H9 (cell line): Measurements from ENCODE around the gene VIPR2. TPM values are rescaled to one million over a fixed set of nuclear protein-coding genes. Genes with fewer than 3 reads are reported as not detected.

Experiments used
- DNase-seq: peaks from one replicate; pipeline ENCODE4 v3.0.0-alpha.2; 2017
- H2AFZ ChIP-seq: one replicate; pipeline ENCODE4 v1.6.1; 2013; ENCODE audit warnings: mild to moderate bottlenecking, low read length, control low read depth, moderate library complexity
- H2AK5ac ChIP-seq: 2 replicates; pipeline ENCODE4 v1.6.1; 2013; ENCODE audit warnings: low read length, control low read depth, mixed read lengths; ENCODE audit not compliant: insufficient read length
- H2BK120ac ChIP-seq: one replicate; pipeline ENCODE4 v1.6.1; 2013; ENCODE audit warnings: low read depth, mild to moderate bottlenecking, low read length, control low read depth, inconsistent platforms; ENCODE audit not compliant: poor library complexity, severe bottlenecking
- H2BK12ac ChIP-seq: 2 replicates; pipeline ENCODE4 v1.6.1; 2013; ENCODE audit warnings: low read length, control low read depth, mixed read lengths, low read depth; ENCODE audit not compliant: insufficient read length
- H2BK15ac ChIP-seq: 2 replicates; pipeline ENCODE4 v1.6.1; 2013; ENCODE audit warnings: low read depth, low read length, control low read depth
- H2BK20ac ChIP-seq: one replicate; pipeline ENCODE4 v1.6.1; 2013; ENCODE audit warnings: low read depth, mild to moderate bottlenecking, low read length, control low read depth, inconsistent platforms; ENCODE audit not compliant: poor library complexity, severe bottlenecking
- H2BK5ac ChIP-seq: 2 replicates; pipeline ENCODE4 v1.6.1; 2013; ENCODE audit warnings: low read length, control low read depth, mixed read lengths; ENCODE audit not compliant: insufficient read length
- H3K14ac ChIP-seq: 2 replicates; pipeline ENCODE4 v1.6.1; 2013; ENCODE audit warnings: low read length, control low read depth; ENCODE audit not compliant: insufficient read depth
- H3K18ac ChIP-seq: 2 replicates; pipeline ENCODE4 v1.6.1; 2013; ENCODE audit warnings: low read depth, mild to moderate bottlenecking, mixed read lengths, low read length, control low read depth; ENCODE audit not compliant: insufficient read length
- H3K23ac ChIP-seq: 2 replicates; pipeline ENCODE4 v1.6.1; 2013; ENCODE audit warnings: low read length, control low read depth, mixed read lengths, low read depth; ENCODE audit not compliant: insufficient read length
- H3K23me2 ChIP-seq: 2 replicates; pipeline ENCODE4 v1.6.1; 2013; ENCODE audit warnings: low read depth, mild to moderate bottlenecking, mixed read lengths, low read length, control low read depth; ENCODE audit not compliant: insufficient read length, poor library complexity, severe bottlenecking
- H3K27ac ChIP-seq: 2 replicates; pipeline ENCODE4 v1.5.1; 2013; ENCODE audit warnings: low read length, control low read depth, mixed read lengths, low read depth; ENCODE audit not compliant: insufficient read length
- H3K27me3 ChIP-seq: 2 replicates; pipeline ENCODE4 v1.6.1; 2013; ENCODE audit warnings: low read length, control low read depth, inconsistent platforms; ENCODE audit not compliant: insufficient read depth
- H3K4ac ChIP-seq: 2 replicates; pipeline ENCODE4 v1.6.1; 2013; ENCODE audit warnings: low read depth, mild to moderate bottlenecking, control low read depth, inconsistent platforms, low read length, moderate library complexity
- H3K4me1 ChIP-seq: 2 replicates; pipeline ENCODE4 v1.6.1; 2013; ENCODE audit warnings: low read length, control low read depth, inconsistent platforms; ENCODE audit not compliant: insufficient read depth
- H3K4me2 ChIP-seq: 2 replicates; pipeline ENCODE4 v1.6.1; 2013; ENCODE audit warnings: low read length, control low read depth, mixed read lengths; ENCODE audit not compliant: insufficient read length, insufficient read depth
- H3K56ac ChIP-seq: 2 replicates; pipeline ENCODE4 v1.6.1; 2013; ENCODE audit warnings: low read depth, mild to moderate bottlenecking, mixed read lengths, low read length, control low read depth; ENCODE audit not compliant: insufficient read length
- H3K79me1 ChIP-seq: 2 replicates; pipeline ENCODE4 v1.6.1; 2013; ENCODE audit warnings: low read depth, mild to moderate bottlenecking, moderate library complexity, low read length, control low read depth, inconsistent platforms; ENCODE audit not compliant: insufficient read depth, poor library complexity, severe bottlenecking
- H3K79me2 ChIP-seq: 2 replicates; pipeline ENCODE4 v1.6.1; 2013; ENCODE audit warnings: low read length, control low read depth, inconsistent platforms; ENCODE audit not compliant: insufficient read depth
- H3K9ac ChIP-seq: 2 replicates; pipeline ENCODE4 v1.6.1; 2013; ENCODE audit warnings: low read length, control low read depth, mixed read lengths; ENCODE audit not compliant: insufficient read length; ENCODE audit errors: extremely low read depth
- H3K9me3 ChIP-seq: one replicate; pipeline ENCODE4 v1.6.1; 2013; ENCODE audit warnings: low read depth, low read length, inconsistent platforms; ENCODE audit not compliant: control insufficient read depth
- H3T11ph ChIP-seq: one replicate; pipeline ENCODE4 v1.6.1; 2013; ENCODE audit warnings: mild to moderate bottlenecking, low read length, control low read depth, inconsistent platforms
- H4K20me1 ChIP-seq: one replicate; pipeline ENCODE4 v1.6.1; 2013; ENCODE audit not compliant: control insufficient read depth, insufficient read length, insufficient read depth
- H4K5ac ChIP-seq: 2 replicates; pipeline ENCODE4 v1.6.1; 2013; ENCODE audit warnings: low read depth, mild to moderate bottlenecking, mixed read lengths, low read length, control low read depth; ENCODE audit not compliant: insufficient read length
- H4K8ac ChIP-seq: replicated peaks from 2 replicates; pipeline ENCODE4 v1.6.1; 2013; ENCODE audit warnings: low read length, control low read depth, mixed read lengths, low read depth; ENCODE audit not compliant: insufficient read length
- H4K91ac ChIP-seq: 2 replicates; pipeline ENCODE4 v1.6.1; 2013; ENCODE audit warnings: low read depth, mild to moderate bottlenecking, moderate library complexity, mixed read lengths, low read length, control low read depth; ENCODE audit not compliant: insufficient read length
- H3K27ac Mint-ChIP-seq, 3 experiments: 2 replicates in 2 of 3; 3 replicates in 1 of 3; pipeline ENCODE4 v1.8.0; 2020 to 2021; ENCODE audit warnings: mixed read lengths in 3 of 3, mild to moderate bottlenecking in 1 of 3, moderate library complexity in 1 of 3
- H3K27me3 Mint-ChIP-seq: 2 replicates; pipeline ENCODE4 v1.8.0; 2021; ENCODE audit warnings: low read depth, mild to moderate bottlenecking, moderate library complexity, mixed read lengths
- H3K36me3 Mint-ChIP-seq, 3 experiments: 2 replicates in 2 of 3; 3 replicates in 1 of 3; pipeline ENCODE4 v1.8.0; 2020 to 2021; ENCODE audit warnings: low read depth in 3 of 3, mixed read lengths in 3 of 3; ENCODE audit not compliant: insufficient read depth in 1 of 3
- H3K4me1 Mint-ChIP-seq, 2 experiments: 2 replicates each; pipeline ENCODE4 v1.8.0; 2020; ENCODE audit warnings: mixed read lengths in 2 of 2
- H3K4me3 Mint-ChIP-seq, 2 experiments: 2 replicates in 1 of 2; 3 replicates in 1 of 2; pipeline ENCODE4 v1.8.0; 2020 to 2021; ENCODE audit warnings: mild to moderate bottlenecking in 2 of 2, mixed read lengths in 2 of 2, moderate library complexity in 1 of 2
- H3K9me3 Mint-ChIP-seq, 2 experiments: 2 replicates in 1 of 2; 3 replicates in 1 of 2; pipeline ENCODE4 v1.8.0; 2020; ENCODE audit warnings: mild to moderate bottlenecking in 2 of 2, mixed read lengths in 2 of 2, moderate library complexity in 1 of 2
- WGBS: extraction: QIAGEN DNeasy Blood & Tissue Kit; methylation state at CpG from one replicate; pipeline ENCODE4 v1.1.7; 2013; ENCODE audit warnings: missing lambda C conversion rate, low lambda C conversion rate, mixed read lengths; ENCODE audit not compliant: insufficient read length; ENCODE audit errors: extremely low coverage; 5-methylcytosine and 5-hydroxymethylcytosine counted together
- total RNA-seq: library from RNA; stranded (reverse); gene quantifications from 2 replicates; pipeline ENCODE4 v1.2.1, GENCODE V29; 2021
- TF ChIP-seq, protein P1 (sequence below): fragments of 200-600 bp; sonication (generic); conservative IDR thresholded peaks from 3 replicates; pipeline ENCODE4 v1.8.0; 2021; ENCODE audit warnings: antibody characterized with exemption, mild to moderate bottlenecking

The VIPR2 gene
- total RNA-seq, 1 experiment from 2014 or later, result 1.6 TPM

DNA sequence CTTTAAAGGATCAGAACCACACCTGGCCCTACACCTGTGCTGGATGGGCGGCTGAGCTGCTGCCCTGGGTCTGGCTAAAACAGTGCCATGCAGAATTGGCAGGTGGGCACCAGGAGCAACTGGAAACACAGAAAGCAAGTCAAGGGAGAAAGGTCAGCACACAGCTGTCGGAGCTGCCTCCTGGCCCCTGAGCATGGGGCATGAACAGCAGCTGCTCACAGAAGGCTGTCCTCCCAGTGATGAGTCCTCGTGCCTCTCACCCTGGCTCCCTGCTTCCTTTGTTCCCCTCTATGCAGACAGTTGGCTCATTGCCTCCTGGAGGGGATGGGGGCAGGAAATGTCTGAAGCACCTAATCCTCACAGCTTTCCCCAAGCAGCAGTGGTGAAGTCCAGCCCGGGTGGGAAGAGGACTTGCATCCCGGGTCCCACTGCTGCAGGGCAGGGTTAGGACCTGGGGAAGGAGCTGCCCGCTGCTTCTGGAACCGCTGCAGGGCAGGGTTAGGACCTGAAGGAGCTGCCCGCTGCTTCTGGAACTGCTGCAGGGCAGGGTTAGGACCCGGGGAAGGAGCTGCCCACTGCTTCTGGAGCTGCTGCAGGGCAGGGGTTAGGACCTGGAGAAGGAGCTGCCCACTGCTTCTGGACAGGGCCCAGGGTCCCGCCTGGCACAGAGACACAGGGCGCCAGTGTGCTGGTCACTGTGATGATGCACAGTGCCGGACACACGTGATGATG lies 37.3 kb downstream of the VIPR2 start:
- no peaks in the 10 kb centered on the region for H3K23me2 ChIP-seq
- WGBS, result no CpG with 5 or more reads among the region's 13 CpGs
- no peak overlapping the region for H3T11ph ChIP-seq

More for the DNA sequence above, 37.3 kb downstream of the VIPR2 start:
- H2BK20ac ChIP-seq, result no peak overlapping the region
- no peak overlapping the region for H3K4ac ChIP-seq
- H4K8ac ChIP-seq, result no peak overlapping the region
- no peak overlapping the region for H3K14ac ChIP-seq
- Mint-ChIP-seq H3K4me3 (no peak overlapping the region), H3K27ac (no peak overlapping the region), H3K36me3 (peaks cover 0 to 1% (median 1%) of the 10 kb centered on the region in 3 experiments; a peak in 6 of 7 replicates), H3K27me3 (no peaks in the 10 kb centered on the region), H3K9me3 (peaks cover 0 to under 1% of the 10 kb centered on the region in 2 experiments; a peak in 1 of 5 replicates), H3K4me1 (peaks cover 19 to 35% of the 10 kb centered on the region in 2 experiments)
- TF ChIP-seq, protein P1, sequence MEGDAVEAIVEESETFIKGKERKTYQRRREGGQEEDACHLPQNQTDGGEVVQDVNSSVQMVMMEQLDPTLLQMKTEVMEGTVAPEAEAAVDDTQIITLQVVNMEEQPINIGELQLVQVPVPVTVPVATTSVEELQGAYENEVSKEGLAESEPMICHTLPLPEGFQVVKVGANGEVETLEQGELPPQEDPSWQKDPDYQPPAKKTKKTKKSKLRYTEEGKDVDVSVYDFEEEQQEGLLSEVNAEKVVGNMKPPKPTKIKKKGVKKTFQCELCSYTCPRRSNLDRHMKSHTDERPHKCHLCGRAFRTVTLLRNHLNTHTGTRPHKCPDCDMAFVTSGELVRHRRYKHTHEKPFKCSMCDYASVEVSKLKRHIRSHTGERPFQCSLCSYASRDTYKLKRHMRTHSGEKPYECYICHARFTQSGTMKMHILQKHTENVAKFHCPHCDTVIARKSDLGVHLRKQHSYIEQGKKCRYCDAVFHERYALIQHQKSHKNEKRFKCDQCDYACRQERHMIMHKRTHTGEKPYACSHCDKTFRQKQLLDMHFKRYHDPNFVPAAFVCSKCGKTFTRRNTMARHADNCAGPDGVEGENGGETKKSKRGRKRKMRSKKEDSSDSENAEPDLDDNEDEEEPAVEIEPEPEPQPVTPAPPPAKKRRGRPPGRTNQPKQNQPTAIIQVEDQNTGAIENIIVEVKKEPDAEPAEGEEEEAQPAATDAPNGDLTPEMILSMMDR, result no peak
- no peaks in the 10 kb centered on the region for H3K79me1 ChIP-seq
- H2BK12ac ChIP-seq, result no peak overlapping the region
- no peak overlapping the region for H2AFZ ChIP-seq
- H3K56ac ChIP-seq, result no peak overlapping the region
- H3K4me1 ChIP-seq, result peaks cover 6% of the 10 kb centered on the region
- H3K27ac ChIP-seq, result no peak overlapping the region
- no peak overlapping the region for H2BK15ac ChIP-seq
- H3K79me2 ChIP-seq, result no peaks in the 10 kb centered on the region
- no peak overlapping the region for H2BK120ac ChIP-seq
- H3K27me3 ChIP-seq, result no peaks in the 10 kb centered on the region
- no peak overlapping the region for H3K18ac ChIP-seq
- H2AK5ac ChIP-seq, result no peak overlapping the region
- H4K5ac ChIP-seq, result no peak overlapping the region
- DNase-seq, result no peak
- no peak overlapping the region for H2BK5ac ChIP-seq
- H3K23ac ChIP-seq, result no peak overlapping the region
- no peaks in the 10 kb centered on the region for H3K9me3 ChIP-seq
- H4K20me1 ChIP-seq, result no peaks in the 10 kb centered on the region
- no peak overlapping the region for H3K9ac ChIP-seq
- no peak overlapping the region for H3K4me2 ChIP-seq
- H4K91ac ChIP-seq, result no peak overlapping the region
